OCI-LY7 (cell line): Measurements from ENCODE around the gene LCN9. TPM values are rescaled to one million over a fixed set of nuclear protein-coding genes. Genes with fewer than 3 reads are reported as not detected.

ENCODE experiments used
- BruUV-seq: library from RNA; stranded (reverse); fragments of 400-500 nt; replicated peaks from 2 replicates; lab custom pipeline; 2021; lab: Mats Ljungman, UMichigan
- CTCF ChIA-PET: fragments of 300-600 bp; sonication (Branson Sonifier 250); formaldehyde crosslinking; loops from one replicate; lab custom pipeline; 2022; ENCODE audit warnings: antibody characterized with exemption; ENCODE audit not compliant: unreplicated experiment; lab: Charles Lee
- POLR2A ChIA-PET: fragments of 300-600 bp; sonication (Branson Sonifier 250); formaldehyde crosslinking; loops from one replicate; lab custom pipeline; 2022; ENCODE audit warnings: antibody characterized with exemption; lab: Charles Lee
- DNase-seq: peaks from one replicate; pipeline ENCODE4 v3.0.0-alpha.2; 2015; ENCODE audit warnings: low spot score
- H2AFZ ChIP-seq: fragments of 200-600 bp; sonication (generic), shearing (Covaris generic); 2 replicates; pipeline ENCODE4 v1.6.1; 2014; ENCODE audit warnings: mild to moderate bottlenecking, antibody characterized with exemption, low read length, moderate library complexity
- H3K27ac ChIP-seq: fragments of 200-600 bp; sonication (generic); 2 replicates; pipeline ENCODE4 v1.5.1; 2014; ENCODE audit warnings: mixed run types, low read depth, mild to moderate bottlenecking, moderate library complexity, low read length, inconsistent platforms; ENCODE audit not compliant: poor library complexity, severe bottlenecking
- H3K36me3 ChIP-seq: fragments of 200-600 bp; sonication (generic); 2 replicates; pipeline ENCODE4 v1.6.1; 2014; ENCODE audit warnings: mild to moderate bottlenecking, antibody characterized with exemption, low read length, moderate library complexity, mixed read lengths; ENCODE audit not compliant: insufficient read depth
- H3K4me1 ChIP-seq: fragments of 200-600 bp; sonication (generic); 2 replicates; pipeline ENCODE4 v1.5.1; 2014; ENCODE audit warnings: mild to moderate bottlenecking, low read length; ENCODE audit not compliant: insufficient read depth, poor library complexity, severe bottlenecking
- H3K4me2 ChIP-seq: fragments of 200-600 bp; sonication (generic); 2 replicates; pipeline ENCODE4 v1.6.1; 2014; ENCODE audit warnings: mild to moderate bottlenecking, low read length
- H3K4me3 ChIP-seq: fragments of 200-600 bp; sonication (generic); 2 replicates; pipeline ENCODE4 v1.5.1; 2014; ENCODE audit warnings: mild to moderate bottlenecking, low read depth, low read length; ENCODE audit not compliant: poor library complexity, severe bottlenecking
- H3K79me2 ChIP-seq: fragments of 200-600 bp; sonication (generic); 2 replicates; pipeline ENCODE4 v1.6.1; 2016; ENCODE audit warnings: low read depth, mild to moderate bottlenecking, low read length, moderate library complexity, mixed read lengths; ENCODE audit not compliant: insufficient read depth
- H3K9me2 ChIP-seq: fragments of 200-600 bp; sonication (generic); 2 replicates; pipeline ENCODE4 v1.6.1; 2016; ENCODE audit warnings: mild to moderate bottlenecking, low read length, mixed read lengths; ENCODE audit not compliant: insufficient read depth
- H3K9me3 ChIP-seq: fragments of 200-600 bp; sonication (generic); 2 replicates; pipeline ENCODE4 v1.6.1; 2014; ENCODE audit warnings: mild to moderate bottlenecking, mixed run types, low read length, mixed read lengths
- H4K20me1 ChIP-seq: fragments of 200-600 bp; sonication (generic); 2 replicates; pipeline ENCODE4 v1.6.1; 2014; ENCODE audit warnings: mild to moderate bottlenecking, antibody characterized with exemption, low read length, moderate library complexity, mixed read lengths; ENCODE audit not compliant: insufficient read depth
- EZH2phosphoT487 ChIP-seq: fragments of 200-600 bp; sonication (generic); IDR thresholded peaks from 2 replicates; pipeline ENCODE4 v1.6.1; 2018; ENCODE audit warnings: low read depth, borderline replicate concordance, mild to moderate bottlenecking, mixed run types, antibody characterized with exemption, low read length, moderate library complexity, mixed read lengths
- intact Hi-C: fragments of 100-400 bp; cut with micrococcal nuclease; formaldehyde crosslinking; loops from one replicate; pipeline ENCODE4 v1.10.0; 2022; ENCODE audit not compliant: unreplicated experiment
- total RNA-seq, 2 experiments: library from RNA; depleted of rRNA in 1 of 2; stranded (reverse); fragments of >200 nt in 1 of 2; shearing (Covaris generic) in 1 of 2; gene quantifications; 2 replicates each; pipeline ENCODE4 v1.2.3, GENCODE V29; 2014 to 2022
- TF ChIP-seq, protein P1 (sequence below): fragments of 200-600 bp; sonication (generic); conservative IDR thresholded peaks from 2 replicates; pipeline ENCODE4 v1.5.1; 2014; ENCODE audit warnings: mild to moderate bottlenecking, antibody characterized with exemption, low read length, moderate library complexity, mixed read lengths

Gene LCN9
- total RNA-seq, 2 experiments from 2014 or later = not detected

DNA sequence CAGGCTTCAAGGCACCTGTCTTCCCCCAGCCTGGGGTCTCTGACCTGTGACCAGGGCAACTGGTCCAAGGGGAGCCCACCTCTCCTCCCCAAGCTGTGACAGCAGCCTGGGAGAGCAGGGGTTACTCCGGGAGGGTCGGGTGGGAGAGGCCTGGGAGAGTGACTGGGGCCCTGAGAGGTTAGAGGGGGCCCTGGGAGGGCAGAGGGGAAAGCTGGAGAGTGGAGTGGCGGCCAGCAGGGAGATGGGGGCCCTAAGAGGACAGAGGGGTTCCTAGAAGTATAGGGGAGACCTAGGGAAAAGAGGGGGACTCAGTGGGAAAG, 302 bp downstream of the LCN9 start:
- H3K4me3 ChIP-seq = no peak overlapping the region
- H3K36me3 ChIP-seq = no peaks in the 10 kb centered on the region
- TF ChIP-seq EZH2phosphoT487 = no peak
- TF ChIP-seq, protein P1, sequence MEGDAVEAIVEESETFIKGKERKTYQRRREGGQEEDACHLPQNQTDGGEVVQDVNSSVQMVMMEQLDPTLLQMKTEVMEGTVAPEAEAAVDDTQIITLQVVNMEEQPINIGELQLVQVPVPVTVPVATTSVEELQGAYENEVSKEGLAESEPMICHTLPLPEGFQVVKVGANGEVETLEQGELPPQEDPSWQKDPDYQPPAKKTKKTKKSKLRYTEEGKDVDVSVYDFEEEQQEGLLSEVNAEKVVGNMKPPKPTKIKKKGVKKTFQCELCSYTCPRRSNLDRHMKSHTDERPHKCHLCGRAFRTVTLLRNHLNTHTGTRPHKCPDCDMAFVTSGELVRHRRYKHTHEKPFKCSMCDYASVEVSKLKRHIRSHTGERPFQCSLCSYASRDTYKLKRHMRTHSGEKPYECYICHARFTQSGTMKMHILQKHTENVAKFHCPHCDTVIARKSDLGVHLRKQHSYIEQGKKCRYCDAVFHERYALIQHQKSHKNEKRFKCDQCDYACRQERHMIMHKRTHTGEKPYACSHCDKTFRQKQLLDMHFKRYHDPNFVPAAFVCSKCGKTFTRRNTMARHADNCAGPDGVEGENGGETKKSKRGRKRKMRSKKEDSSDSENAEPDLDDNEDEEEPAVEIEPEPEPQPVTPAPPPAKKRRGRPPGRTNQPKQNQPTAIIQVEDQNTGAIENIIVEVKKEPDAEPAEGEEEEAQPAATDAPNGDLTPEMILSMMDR = no peak
- intact Hi-C loops = no loop called here
- H3K9me3 ChIP-seq = no peaks in the 10 kb centered on the region
- BruUV-seq = no TSS peak
- H3K27ac ChIP-seq = no peak overlapping the region
- no peak for DNase-seq
- ChIA-PET CTCF (no interaction called here), POLR2A (no interaction called here)
- no peaks in the 10 kb centered on the region for H4K20me1 ChIP-seq
- H3K4me2 ChIP-seq = no peak overlapping the region
- H2AFZ ChIP-seq = no peak overlapping the region
- H3K9me2 ChIP-seq = no peaks in the 10 kb centered on the region
- no peaks in the 10 kb centered on the region for H3K4me1 ChIP-seq
- H3K79me2 ChIP-seq = no peaks in the 10 kb centered on the region

DNA sequence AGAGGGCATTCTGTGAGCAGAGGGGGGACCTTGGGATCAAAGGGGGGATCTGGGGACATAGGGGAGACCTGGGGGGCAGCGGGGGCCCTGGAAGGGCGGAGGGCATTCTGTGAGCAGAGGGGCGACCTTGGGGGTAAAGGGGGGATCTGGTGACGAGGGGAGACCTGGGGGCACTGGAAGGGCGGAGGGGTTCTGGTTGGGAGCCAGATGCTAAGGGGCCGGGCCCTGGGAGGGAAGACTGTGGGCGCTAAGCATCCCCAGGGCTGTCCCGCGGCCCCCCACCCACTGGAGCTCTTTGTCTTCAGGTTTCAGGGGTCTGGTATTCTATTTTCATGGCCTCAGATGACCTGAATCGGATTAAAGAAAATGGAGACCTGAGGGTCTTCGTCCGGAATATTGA, 748 bp downstream of the LCN9 start:
- H3K4me2 ChIP-seq = no peak overlapping the region
- TF ChIP-seq, protein P1 = no peak
- no peak for TF ChIP-seq EZH2phosphoT487
- H3K9me3 ChIP-seq = no peaks in the 10 kb centered on the region
- no peak overlapping the region for H3K4me3 ChIP-seq
- H3K9me2 ChIP-seq = no peaks in the 10 kb centered on the region
- no peak for DNase-seq
- H2AFZ ChIP-seq = no peak overlapping the region
- no peaks in the 10 kb centered on the region for H3K36me3 ChIP-seq
- POLR2A ChIA-PET = no interaction called here
- CTCF ChIA-PET = no interaction called here
- H4K20me1 ChIP-seq = no peaks in the 10 kb centered on the region
- intact Hi-C loops = no loop called here
- BruUV-seq = no TSS peak
- H3K27ac ChIP-seq = no peak overlapping the region
- H3K4me1 ChIP-seq = no peaks in the 10 kb centered on the region
- no peaks in the 10 kb centered on the region for H3K79me2 ChIP-seq

DNA sequence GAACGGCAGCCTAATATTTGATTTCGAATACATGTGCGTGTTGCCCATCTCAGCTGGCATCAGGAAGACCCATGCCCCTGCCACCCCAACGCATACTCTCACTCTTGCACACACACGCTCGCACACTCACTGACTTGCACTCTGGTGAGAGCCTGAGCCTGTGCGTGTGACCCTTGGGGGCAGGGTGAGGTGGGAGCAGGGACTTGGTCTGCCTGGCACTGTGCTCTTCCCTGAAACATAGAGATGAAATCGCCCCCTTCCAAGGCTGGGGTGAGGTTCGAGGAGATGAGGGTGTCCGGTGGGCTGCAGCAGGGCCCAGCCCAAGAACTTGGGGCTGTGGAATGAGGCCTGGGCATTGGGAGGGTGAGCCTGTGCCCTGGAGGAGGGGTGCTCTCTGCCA, 1.2 kb downstream of the LCN9 start:
- ChIA-PET POLR2A (no interaction called here), CTCF (no interaction called here)
- Histone ChIP-seq H3K4me2 (no peak overlapping the region), H3K36me3 (no peaks in the 10 kb centered on the region), H3K9me3 (no peaks in the 10 kb centered on the region), H3K4me1 (no peaks in the 10 kb centered on the region), H3K79me2 (no peaks in the 10 kb centered on the region), H4K20me1 (no peaks in the 10 kb centered on the region), H3K27ac (no peak overlapping the region), H2AFZ (no peak overlapping the region), H3K9me2 (no peaks in the 10 kb centered on the region), H3K4me3 (no peak overlapping the region)
- intact Hi-C loops = no loop called here
- no peak for DNase-seq
- no TSS peak for BruUV-seq
- TF ChIP-seq EZH2phosphoT487 = no peak
- TF ChIP-seq, protein P1 = no peak
